ENCODE data around the gene CPPED1. TPM values are rescaled to one million over a fixed set of nuclear protein-coding genes. Genes with fewer than 3 reads are reported as not detected.

The CPPED1 gene
- total RNA-seq, 4 donors from 2014 or later, result 4.1 to 17.3 (median 12.7) TPM

DNA sequence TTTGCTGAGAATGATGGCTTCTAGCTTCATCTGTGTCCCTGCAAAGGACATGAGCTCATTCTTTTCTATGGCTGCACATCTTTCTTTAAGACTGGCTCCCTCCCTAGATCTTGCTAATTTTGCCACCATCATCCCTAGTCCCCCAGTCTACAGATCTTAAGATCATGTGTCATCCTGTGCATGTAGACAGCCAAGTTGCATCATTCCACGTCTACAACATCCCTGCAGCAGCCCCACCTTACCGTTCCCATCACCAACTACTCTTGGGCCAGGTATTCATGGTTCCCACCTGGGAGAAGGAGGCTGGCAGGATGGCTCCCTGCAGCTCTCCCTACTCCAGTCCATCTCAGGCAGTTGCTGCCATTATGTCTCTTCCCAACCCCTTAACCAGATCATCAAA is 12.3 kb downstream of the CPPED1 start:
- no peaks in the 10 kb centered on the region for H3K36me3 ChIP-seq
- no peaks in the 10 kb centered on the region for H3K27me3 ChIP-seq
- no peak for DNase-seq
- H3K4me3 ChIP-seq, result no peak overlapping the region
- H3K4me1 ChIP-seq, result no peaks in the 10 kb centered on the region
- TF ChIP-seq POLR2A (IDR thresholded peaks at IDR 0.05) (no peak), POLR2AphosphoS5 (IDR thresholded peaks at IDR 0.05) (no peak), EP300 (IDR thresholded peaks at IDR 0.05; ENCODE audit: low read depth) (no peak)
- TF ChIP-seq, protein P1, sequence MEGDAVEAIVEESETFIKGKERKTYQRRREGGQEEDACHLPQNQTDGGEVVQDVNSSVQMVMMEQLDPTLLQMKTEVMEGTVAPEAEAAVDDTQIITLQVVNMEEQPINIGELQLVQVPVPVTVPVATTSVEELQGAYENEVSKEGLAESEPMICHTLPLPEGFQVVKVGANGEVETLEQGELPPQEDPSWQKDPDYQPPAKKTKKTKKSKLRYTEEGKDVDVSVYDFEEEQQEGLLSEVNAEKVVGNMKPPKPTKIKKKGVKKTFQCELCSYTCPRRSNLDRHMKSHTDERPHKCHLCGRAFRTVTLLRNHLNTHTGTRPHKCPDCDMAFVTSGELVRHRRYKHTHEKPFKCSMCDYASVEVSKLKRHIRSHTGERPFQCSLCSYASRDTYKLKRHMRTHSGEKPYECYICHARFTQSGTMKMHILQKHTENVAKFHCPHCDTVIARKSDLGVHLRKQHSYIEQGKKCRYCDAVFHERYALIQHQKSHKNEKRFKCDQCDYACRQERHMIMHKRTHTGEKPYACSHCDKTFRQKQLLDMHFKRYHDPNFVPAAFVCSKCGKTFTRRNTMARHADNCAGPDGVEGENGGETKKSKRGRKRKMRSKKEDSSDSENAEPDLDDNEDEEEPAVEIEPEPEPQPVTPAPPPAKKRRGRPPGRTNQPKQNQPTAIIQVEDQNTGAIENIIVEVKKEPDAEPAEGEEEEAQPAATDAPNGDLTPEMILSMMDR (IDR thresholded peaks at IDR 0.05), result no peak
- intact Hi-C loops (cut with DNase I; ENCODE audit: low total_unique reads), result no loop called here
- WGBS, 2 donors (ENCODE audit: low coverage in 1 of 2), result 80 to 93% methylated on average over 1 to 2 of the region's 2 CpGs
- in situ Hi-C loops (cut with MboI; ENCODE audit: low pct_ligation_motif_present in 1 of 4, low pct_unique_long_range_greater_than_20kb in 1 of 4, low sequenced_read_pairs in 3 of 4), result no loop called here
- H3K9me3 ChIP-seq, result no peaks in the 10 kb centered on the region
- no peak overlapping the region for H3K27ac ChIP-seq

DNA sequence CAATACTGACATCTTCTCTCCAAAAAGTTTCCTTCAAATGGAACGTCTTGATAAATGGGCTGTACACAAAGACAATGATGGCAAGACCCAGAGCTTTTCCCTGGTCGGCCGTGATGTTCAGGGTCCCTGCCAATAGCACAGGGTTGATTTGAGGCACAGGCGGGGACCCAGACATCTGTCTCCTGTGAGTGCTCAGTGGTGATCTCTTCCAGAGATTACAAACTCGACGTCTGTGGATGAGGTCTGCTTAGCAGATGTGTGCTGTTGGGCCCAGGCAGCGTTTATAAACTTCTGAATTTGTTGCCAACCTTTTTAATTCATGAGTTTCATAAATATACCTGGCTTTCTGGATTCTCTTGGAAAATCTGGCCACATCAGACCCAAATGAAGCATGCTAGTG is 14.9 kb downstream of the CPPED1 start:
- H3K4me3 ChIP-seq, result no peak overlapping the region
- no peaks in the 10 kb centered on the region for H3K9me3 ChIP-seq
- intact Hi-C loops (cut with DNase I; ENCODE audit: low total_unique reads), result no loop called here
- TF ChIP-seq, protein P1 (IDR thresholded peaks at IDR 0.05), result no peak
- TF ChIP-seq POLR2AphosphoS5 (IDR thresholded peaks at IDR 0.05) (no peak), POLR2A (IDR thresholded peaks at IDR 0.05) (no peak), EP300 (IDR thresholded peaks at IDR 0.05; ENCODE audit: low read depth) (no peak)
- H3K27me3 ChIP-seq, result no peaks in the 10 kb centered on the region
- DNase-seq, result no peak
- H3K27ac ChIP-seq, result no peak overlapping the region
- H3K36me3 ChIP-seq, result no peaks in the 10 kb centered on the region
- in situ Hi-C loops (cut with MboI; ENCODE audit: low pct_ligation_motif_present in 1 of 4, low pct_unique_long_range_greater_than_20kb in 1 of 4, low sequenced_read_pairs in 3 of 4), result no loop called here
- no peaks in the 10 kb centered on the region for H3K4me1 ChIP-seq
- 84 to 100% methylated on average over 1 to 7 of the region's 7 CpGs for WGBS, 2 donors (ENCODE audit: low coverage in 1 of 2)

DNA sequence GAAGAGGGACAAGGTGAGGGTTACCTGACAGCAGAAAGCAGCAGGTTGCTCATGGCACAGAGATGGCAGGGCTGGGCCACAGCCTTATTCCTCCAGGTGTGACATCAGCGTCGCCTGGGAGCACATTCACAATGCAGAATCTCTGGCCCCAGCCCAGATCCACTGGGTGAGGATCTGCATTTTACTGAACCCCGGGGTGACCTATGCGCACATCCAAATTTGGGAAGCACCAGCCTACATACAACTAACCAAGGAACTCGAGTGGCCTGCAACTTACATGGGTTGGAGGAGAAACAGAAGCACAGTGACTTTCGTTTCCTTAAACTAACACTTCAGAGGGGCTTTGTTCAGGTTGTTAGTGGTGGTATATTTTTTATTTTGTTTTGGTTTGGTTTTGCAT is 17.6 kb downstream of the CPPED1 start:
- in situ Hi-C loops (cut with MboI; ENCODE audit: low pct_ligation_motif_present in 1 of 4, low pct_unique_long_range_greater_than_20kb in 1 of 4, low sequenced_read_pairs in 3 of 4) (no loop called here), intact Hi-C loops (cut with DNase I; ENCODE audit: low total_unique reads) (no loop called here)
- Histone ChIP-seq H3K36me3 (no peaks in the 10 kb centered on the region), H3K27me3 (no peaks in the 10 kb centered on the region), H3K4me1 (no peaks in the 10 kb centered on the region), H3K27ac (no peak overlapping the region), H3K9me3 (no peaks in the 10 kb centered on the region), H3K4me3 (no peak overlapping the region)
- TF ChIP-seq EP300 (IDR thresholded peaks at IDR 0.05; ENCODE audit: low read depth) (no peak), POLR2AphosphoS5 (IDR thresholded peaks at IDR 0.05) (no peak), POLR2A (IDR thresholded peaks at IDR 0.05) (no peak)
- TF ChIP-seq, protein P1 (IDR thresholded peaks at IDR 0.05), result no peak
- WGBS, 2 donors (ENCODE audit: low coverage in 1 of 2), result 82 to 85% methylated on average over 2 to 6 of the region's 6 CpGs
- no peak for DNase-seq

DNA sequence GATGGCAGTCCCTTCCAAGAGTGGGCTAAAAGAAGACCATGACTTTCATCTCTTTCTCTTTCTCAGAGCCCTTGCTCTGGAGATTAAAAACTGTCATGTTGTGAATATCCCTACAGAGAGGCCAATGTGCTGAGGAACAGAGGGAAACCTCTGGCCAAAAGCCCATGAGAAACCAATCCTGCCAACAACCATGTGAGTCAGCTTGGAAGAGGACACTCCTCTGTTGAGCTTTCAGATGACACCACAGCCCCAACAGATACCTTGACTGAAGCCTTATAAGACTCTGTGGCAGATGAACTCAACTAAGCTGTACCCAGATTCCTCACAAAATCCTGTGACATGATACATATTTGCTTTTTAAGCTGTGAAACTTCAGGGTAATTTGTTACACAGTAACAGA is 19.6 kb downstream of the CPPED1 start:
- intact Hi-C loops (cut with DNase I; ENCODE audit: low total_unique reads), result no loop called here

DNA sequence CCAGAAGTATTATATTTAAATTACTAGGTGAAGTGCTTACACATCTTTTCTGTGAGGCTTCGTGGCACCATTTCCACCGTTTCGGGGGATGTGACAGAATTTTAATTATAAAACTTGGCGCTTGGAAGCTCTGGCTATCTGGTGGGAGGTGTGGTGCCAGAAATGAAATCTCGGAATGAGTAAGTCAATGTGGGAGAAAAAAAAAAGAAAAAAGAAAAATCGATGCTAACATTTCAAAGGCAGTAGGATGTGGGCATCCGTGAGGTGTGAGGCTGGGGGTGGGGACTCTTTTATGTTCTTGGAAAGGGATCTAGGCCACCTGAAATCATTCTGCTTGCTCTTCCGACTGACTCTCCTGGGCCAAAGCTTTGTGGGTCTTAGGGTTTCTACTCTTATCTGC is 21.9 kb downstream of the CPPED1 start:
- no peak overlapping the region for H3K27ac ChIP-seq
- peaks cover 0 to 12% (median 3%) of the 10 kb centered on the region in 4 donors for H3K36me3 ChIP-seq
- no peak for TF ChIP-seq POLR2A (IDR thresholded peaks at IDR 0.05)
- TF ChIP-seq POLR2AphosphoS5 (IDR thresholded peaks at IDR 0.05), result no peak
- TF ChIP-seq, protein P1 (IDR thresholded peaks at IDR 0.05), result no peak
- no peak for TF ChIP-seq EP300 (IDR thresholded peaks at IDR 0.05; ENCODE audit: low read depth)
- H3K4me1 ChIP-seq, result no peaks in the 10 kb centered on the region
- no peak for DNase-seq
- in situ Hi-C loops (cut with MboI; ENCODE audit: low pct_ligation_motif_present in 1 of 4, low pct_unique_long_range_greater_than_20kb in 1 of 4, low sequenced_read_pairs in 3 of 4) (no loop called here), intact Hi-C loops (cut with DNase I; ENCODE audit: low total_unique reads) (no loop called here)
- H3K9me3 ChIP-seq, result no peaks in the 10 kb centered on the region
- WGBS, 2 donors (ENCODE audit: low coverage in 1 of 2), result 83 to 95% methylated on average over 8 of the region's 8 CpGs
- H3K27me3 ChIP-seq, result no peaks in the 10 kb centered on the region
- no peak overlapping the region for H3K4me3 ChIP-seq

More for the DNA sequence above, 19.6 kb downstream of the CPPED1 start:
- no peak overlapping the region for H3K27ac ChIP-seq
- no peak for TF ChIP-seq POLR2AphosphoS5 (IDR thresholded peaks at IDR 0.05)
- no peaks in the 10 kb centered on the region for H3K27me3 ChIP-seq
- H3K4me3 ChIP-seq, result no peak overlapping the region
- no peaks in the 10 kb centered on the region for H3K9me3 ChIP-seq
- in situ Hi-C loops (cut with MboI; ENCODE audit: low pct_ligation_motif_present in 1 of 4, low pct_unique_long_range_greater_than_20kb in 1 of 4, low sequenced_read_pairs in 3 of 4), result no loop called here
- no peaks in the 10 kb centered on the region for H3K4me1 ChIP-seq
- peaks cover 0 to 12% (median 3%) of the 10 kb centered on the region in 4 donors for H3K36me3 ChIP-seq
- DNase-seq, result no peak

All from transverse colon (tissue), 4 donors.